ENCODE measurements around the gene SNX3. TPM values are rescaled to one million over a fixed set of nuclear protein-coding genes. Genes with fewer than 3 reads are reported as not detected.

SNX3 gene
- polyA plus RNA-seq, 1 donor from 2014 or later = 135 TPM

- peaks cover 13% of the 10 kb centered on the region for H3K9me3 ChIP-seq (ENCODE audit: low read length)
- H3K4me3 ChIP-seq (ENCODE audit: low read length) = no peak overlapping the region
- no peak overlapping the region for H2AFZ ChIP-seq (ENCODE audit: low read depth, low read length)
- H3F3A ChIP-seq (ENCODE audit: insufficient read depth, low read length, poor library complexity, severe bottlenecking) = no peaks in the 10 kb centered on the region
- H3K79me2 ChIP-seq (replicated peaks; ENCODE audit: insufficient read depth, low read length) = peaks cover 4% of the 10 kb centered on the region
- no peak overlapping the region for H3K4me2 ChIP-seq (ENCODE audit: low read length)
- TF ChIP-seq MXI1 (conservative IDR thresholded peaks at IDR 0.05; ENCODE audit: poor library complexity, severe bottlenecking) (no peak), EZH2 (IDR thresholded peaks at IDR 0.05; ENCODE audit: borderline replicate concordance, insufficient read depth, low read length, poor library complexity, severe bottlenecking) (no peak), EP300 (conservative IDR thresholded peaks at IDR 0.05; ENCODE audit: poor library complexity, severe bottlenecking) (no peak), SMC3 (conservative IDR thresholded peaks at IDR 0.05; ENCODE audit: poor library complexity) (no peak), RAD21 (conservative IDR thresholded peaks at IDR 0.05) (no peak), CTCF (IDR thresholded peaks at IDR 0.05; ENCODE audit: poor library complexity, severe bottlenecking) (no peak), REST (IDR thresholded peaks at IDR 0.05; ENCODE audit: borderline replicate concordance) (no peak), TAF1 (IDR thresholded peaks at IDR 0.05; ENCODE audit: low read depth) (no peak), POLR2AphosphoS5 (IDR thresholded peaks at IDR 0.05) (no peak)
- H3K27ac ChIP-seq (ENCODE audit: low read length) = no peak overlapping the region
- H3K9ac ChIP-seq (ENCODE audit: low read length) = no peak overlapping the region
- no peaks in the 10 kb centered on the region for H4K20me1 ChIP-seq (ENCODE audit: insufficient read depth)
- peaks cover 72% of the 10 kb centered on the region for H3K27me3 ChIP-seq (ENCODE audit: insufficient read depth, low read depth, low read length)
- H3K36me3 ChIP-seq (ENCODE audit: insufficient read depth, low read length) = no peaks in the 10 kb centered on the region
- H3K9me2 ChIP-seq (ENCODE audit: insufficient read depth, low read length) = no peaks in the 10 kb centered on the region
Measured at GRCh38 chr6:108175176-108175591, 85.7 kb downstream of the SNX3 start.

- Histone ChIP-seq H3K4me2 (ENCODE audit: low read length) (no peak overlapping the region), H3K79me2 (replicated peaks; ENCODE audit: insufficient read depth, low read length) (peaks cover 4% of the 10 kb centered on the region), H3F3A (ENCODE audit: insufficient read depth, low read length, poor library complexity, severe bottlenecking) (no peaks in the 10 kb centered on the region), H2AFZ (ENCODE audit: low read depth, low read length) (no peak overlapping the region), H4K20me1 (ENCODE audit: insufficient read depth) (no peaks in the 10 kb centered on the region), H3K9ac (ENCODE audit: low read length) (no peak overlapping the region), H3K4me3 (ENCODE audit: low read length) (no peak overlapping the region), H3K27ac (ENCODE audit: low read length) (no peak overlapping the region), H3K9me2 (ENCODE audit: insufficient read depth, low read length) (no peaks in the 10 kb centered on the region), H3K36me3 (ENCODE audit: insufficient read depth, low read length) (no peaks in the 10 kb centered on the region), H3K27me3 (ENCODE audit: insufficient read depth, low read depth, low read length) (peaks cover 79% of the 10 kb centered on the region), H3K9me3 (ENCODE audit: low read length) (peaks cover 13% of the 10 kb centered on the region)
- TF ChIP-seq EP300 (conservative IDR thresholded peaks at IDR 0.05; ENCODE audit: poor library complexity, severe bottlenecking) (no peak), SMC3 (conservative IDR thresholded peaks at IDR 0.05; ENCODE audit: poor library complexity) (no peak), REST (IDR thresholded peaks at IDR 0.05; ENCODE audit: borderline replicate concordance) (no peak), CTCF (IDR thresholded peaks at IDR 0.05; ENCODE audit: poor library complexity, severe bottlenecking) (no peak), TAF1 (IDR thresholded peaks at IDR 0.05; ENCODE audit: low read depth) (no peak), MXI1 (conservative IDR thresholded peaks at IDR 0.05; ENCODE audit: poor library complexity, severe bottlenecking) (no peak), POLR2AphosphoS5 (IDR thresholded peaks at IDR 0.05) (no peak), EZH2 (IDR thresholded peaks at IDR 0.05; ENCODE audit: borderline replicate concordance, insufficient read depth, low read length, poor library complexity, severe bottlenecking) (no peak), RAD21 (conservative IDR thresholded peaks at IDR 0.05) (no peak)
Measured at GRCh38 chr6:108174371-108175175, 86.3 kb downstream of the SNX3 start.
